HG02938 (cell line): ENCODE measurements around the gene KPNA2.
A peak's percentile ranks its signal among the peaks of the same experiment; 100 is the strongest.
"Not testable (repeated sequence)": the region's sequence is repeated elsewhere in the genome, so short reads cannot be mapped to it uniquely, and the experiment has no call there.

Experiments used
- ATAC-seq: cut with Tn5 transposase; IDR thresholded peaks from one replicate; pipeline ENCODE4 v1.9.1; 2021; ENCODE audit warnings: mild to moderate bottlenecking, moderate library complexity; ENCODE audit not compliant: unreplicated experiment

Gene KPNA2

GRCh38 chr17:68019675-68020408 lies 15.7 kb upstream of the KPNA2 start:
- ATAC-seq, result peak; percentile 84

- no peak for ATAC-seq
Measured at GRCh38 chr17:68020409-68020756, 15.2 kb upstream of the KPNA2 start.

DNA sequence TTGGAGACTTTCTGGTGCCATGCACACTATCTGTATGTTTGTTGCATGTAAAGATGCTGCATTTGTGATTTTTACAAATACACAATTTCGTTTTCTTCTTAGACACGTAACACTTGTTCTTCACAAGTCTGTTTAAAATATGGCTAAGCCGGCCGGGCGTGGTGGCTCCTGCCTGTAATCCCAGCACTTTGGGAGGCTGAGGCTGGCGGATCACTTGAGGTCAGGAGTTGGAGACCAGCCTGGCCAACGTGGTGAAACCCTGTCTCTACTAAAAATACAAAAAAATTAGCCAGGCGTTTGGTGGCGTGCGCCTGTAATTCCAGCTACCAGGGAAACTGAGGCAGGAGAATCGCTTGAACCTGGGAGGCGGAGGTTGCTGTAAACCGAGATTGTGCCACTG lies 14.7 kb upstream of the KPNA2 start:
- not testable (repeated sequence) for ATAC-seq

GRCh38 chr17:68021963-68022362 lies 13.6 kb upstream of the KPNA2 start:
- no peak for ATAC-seq

DNA sequence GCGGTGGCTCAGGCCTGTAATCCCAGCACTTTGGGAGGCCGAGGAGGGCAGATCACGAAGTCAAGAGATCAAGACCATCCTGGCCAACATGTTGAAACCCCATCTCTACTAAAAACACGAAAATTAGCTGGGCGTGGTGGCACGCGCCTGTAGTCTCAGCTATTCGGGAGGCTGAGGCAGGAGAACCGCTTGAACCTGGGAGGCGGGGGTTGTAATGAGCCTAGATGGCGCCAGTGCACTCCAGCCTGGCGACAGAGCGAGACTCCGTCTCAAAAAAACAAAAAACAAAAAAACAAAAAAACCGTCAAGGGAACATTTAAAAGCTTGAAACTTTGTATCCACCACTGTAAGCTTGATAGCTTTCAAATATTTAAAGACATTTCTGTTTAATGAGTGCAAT lies 13.0 kb upstream of the KPNA2 start:
- not testable (repeated sequence) for ATAC-seq

- no peak for ATAC-seq
Measured at GRCh38 chr17:68029512-68030215, 5.9 kb upstream of the KPNA2 start.

DNA sequence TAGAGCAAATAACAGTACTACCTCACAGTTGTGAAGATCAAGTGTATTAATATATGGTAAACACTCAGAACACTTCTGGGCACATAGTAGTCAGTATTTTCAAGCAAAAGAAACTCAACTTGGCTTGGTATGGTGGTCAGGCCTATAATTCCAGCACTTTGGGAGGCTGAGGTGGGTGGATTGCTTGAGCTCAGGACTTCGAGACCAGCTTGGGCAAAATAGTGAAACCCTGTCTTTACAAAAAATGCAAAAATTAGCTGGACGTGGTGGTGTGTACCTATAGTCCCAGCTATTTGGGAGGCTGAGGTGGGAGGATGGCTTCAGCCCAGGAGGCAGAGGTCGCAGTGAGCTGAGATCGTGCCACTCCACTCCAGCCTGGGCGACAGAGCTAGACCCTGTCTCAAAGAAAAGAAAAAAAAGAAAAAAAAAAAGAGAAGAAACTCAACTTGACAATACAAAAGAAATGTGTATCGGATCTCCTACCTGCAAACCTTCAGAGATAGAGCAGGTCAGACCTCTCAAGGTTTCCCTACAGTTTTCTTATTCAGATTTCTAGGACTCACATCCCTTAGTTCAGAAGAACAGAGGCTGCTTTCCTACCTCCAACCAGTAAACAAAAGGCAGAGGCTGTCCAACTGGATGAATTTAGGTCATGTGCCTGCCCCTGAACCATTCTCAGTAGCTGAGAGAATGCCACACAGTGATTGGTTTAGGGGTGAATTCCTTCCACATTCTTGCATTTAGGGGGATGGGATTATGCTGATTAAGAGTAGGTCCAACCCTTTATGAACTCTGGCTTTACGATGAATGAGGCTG lies 1.7 kb upstream of the KPNA2 start:
- no peak for ATAC-seq

DNA sequence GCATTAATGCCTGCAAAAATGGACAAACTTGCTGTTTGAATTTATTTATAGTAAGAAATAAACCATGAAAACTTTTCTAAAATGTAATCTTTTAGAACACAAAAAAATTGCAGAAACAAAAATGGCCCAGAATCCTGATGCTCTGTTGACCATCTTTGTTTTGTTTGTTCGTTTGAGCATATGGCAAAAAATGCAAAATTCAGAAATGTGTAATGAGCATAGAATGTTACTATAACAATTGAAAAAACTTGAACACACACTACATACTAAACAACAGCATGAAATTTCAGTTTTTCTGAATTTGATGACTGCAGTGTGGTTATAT lies 1.1 kb upstream of the KPNA2 start:
- no peak for ATAC-seq

GRCh38 chr17:68035131-68035522 lies 408 bp upstream of the KPNA2 start:
- peak; percentile 74 for ATAC-seq

- ATAC-seq, result no peak
Measured at GRCh38 chr17:68036304-68037147, 991 bp downstream of the KPNA2 start.

- ATAC-seq, result no peak
Measured at GRCh38 chr17:68047153-68047846, 11.8 kb downstream of the KPNA2 start.

- ATAC-seq, result not testable (repeated sequence)
Measured at GRCh38 chr17:68047890-68048542, 12.5 kb downstream of the KPNA2 start.

DNA sequence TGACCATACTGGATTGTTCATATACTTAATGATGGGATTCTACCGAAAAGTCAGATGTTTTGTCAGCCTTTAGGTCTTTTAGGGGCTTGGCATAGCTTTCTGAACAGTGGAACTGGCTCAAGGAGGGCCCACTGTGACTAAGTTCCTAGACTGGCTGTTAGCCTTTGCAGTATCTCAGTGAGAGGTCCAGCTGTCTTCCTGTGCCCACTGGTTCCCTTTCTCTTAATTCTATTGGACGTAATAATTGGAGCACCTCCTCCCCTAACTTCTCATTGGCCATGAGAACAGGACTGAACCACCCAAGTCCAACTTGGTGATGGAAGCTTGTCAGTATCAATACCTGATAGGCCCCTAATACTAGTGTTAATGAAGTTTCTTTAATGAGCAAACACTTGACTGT lies 13.5 kb downstream of the KPNA2 start:
- no peak for ATAC-seq

DNA sequence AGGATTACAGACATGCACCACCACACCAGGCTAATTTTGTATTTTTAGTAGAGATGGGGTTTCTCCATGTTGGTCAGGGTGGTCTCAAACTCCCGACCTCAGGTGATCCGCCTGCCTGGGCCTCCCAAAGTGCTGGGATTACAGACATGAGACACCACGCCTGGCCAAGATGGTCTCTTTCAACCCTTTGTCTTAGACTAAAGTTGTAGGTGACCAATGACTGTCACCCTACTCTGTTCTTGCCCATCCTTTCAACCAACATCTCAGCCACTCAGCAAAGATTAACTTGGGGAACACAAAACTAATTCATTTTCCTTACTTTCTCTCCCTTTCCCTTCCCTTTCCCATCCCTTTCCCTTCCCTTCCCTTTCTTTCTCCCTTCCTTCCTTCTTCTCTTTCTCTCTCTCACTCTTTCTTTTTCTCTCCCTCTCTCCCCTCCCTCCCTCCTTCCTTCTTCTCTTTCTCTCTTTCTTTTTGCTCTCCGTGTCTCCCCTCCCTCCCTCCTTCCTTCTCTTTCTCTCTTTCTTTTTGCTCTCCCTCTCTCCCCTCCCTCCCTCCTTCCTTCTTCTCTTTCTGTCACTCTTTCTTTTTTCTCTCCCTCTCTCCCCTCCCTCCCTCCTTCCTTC lies 14.4 kb downstream of the KPNA2 start:
- not testable (repeated sequence) for ATAC-seq

DNA sequence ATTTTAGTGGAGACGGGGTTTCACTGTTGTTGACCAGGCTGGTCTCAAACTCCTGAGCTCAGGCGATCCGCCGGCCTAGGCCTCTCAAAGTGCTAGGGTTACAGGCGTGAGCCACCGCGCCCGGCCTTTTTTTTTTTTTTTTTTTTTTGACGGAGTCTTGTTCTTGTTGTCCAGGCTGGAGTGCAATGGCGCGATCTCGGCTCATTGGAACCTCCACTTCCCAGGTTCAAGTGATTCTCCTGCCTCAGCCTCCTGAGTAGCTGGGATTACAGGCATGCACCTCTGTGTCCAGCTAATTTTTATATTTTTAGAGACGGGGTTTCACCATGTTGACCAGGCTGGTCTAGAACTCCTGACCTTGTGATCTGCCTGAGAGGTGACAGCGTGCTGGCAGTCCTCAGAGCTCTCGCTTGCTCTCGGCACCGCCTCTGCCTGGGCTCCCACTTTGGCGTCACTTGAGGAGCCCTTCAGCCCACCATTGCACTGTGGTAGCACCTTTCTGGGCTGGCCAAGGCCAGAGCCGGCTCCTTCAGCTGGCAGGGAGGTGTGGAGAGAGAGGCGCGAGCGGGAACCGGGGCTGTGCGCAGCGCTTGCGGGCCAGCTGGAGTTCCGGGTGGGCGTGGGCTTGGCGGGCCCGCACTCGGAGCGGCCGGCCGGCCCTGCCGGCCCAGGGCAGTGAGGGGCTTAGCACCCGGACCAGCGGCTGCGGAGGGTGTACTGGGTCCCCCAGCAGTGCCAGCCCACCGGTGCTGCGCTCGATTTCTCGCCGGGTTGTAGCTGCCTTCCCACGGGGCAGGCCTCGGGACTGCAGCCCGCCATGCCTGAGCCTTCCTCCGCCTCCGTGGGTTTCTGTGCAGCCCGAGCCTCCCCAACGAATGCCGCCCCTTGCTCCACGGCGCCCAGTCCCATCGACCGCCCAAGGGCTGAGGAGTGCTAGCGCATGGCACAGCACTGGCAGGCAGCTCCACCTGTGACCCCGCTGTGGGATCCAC lies 16.1 kb downstream of the KPNA2 start:
- ATAC-seq, result not testable (repeated sequence)

- ATAC-seq, result no peak
Measured at GRCh38 chr17:68052810-68053209, 17.3 kb downstream of the KPNA2 start.

- no peak for ATAC-seq
Measured at GRCh38 chr17:68053231-68054013, 17.9 kb downstream of the KPNA2 start.
